Activated T-cell treated with anti-CD3 and anti-CD28 coated beads, Interleukin-2, amount 50 U/mL, for 1 hour (primary cell): ENCODE results near the gene SLX9.

Experiments used
- DNase-seq: peaks from one replicate; pipeline ENCODE4 v3.0.0-alpha.2; 2020

Gene SLX9

DNA sequence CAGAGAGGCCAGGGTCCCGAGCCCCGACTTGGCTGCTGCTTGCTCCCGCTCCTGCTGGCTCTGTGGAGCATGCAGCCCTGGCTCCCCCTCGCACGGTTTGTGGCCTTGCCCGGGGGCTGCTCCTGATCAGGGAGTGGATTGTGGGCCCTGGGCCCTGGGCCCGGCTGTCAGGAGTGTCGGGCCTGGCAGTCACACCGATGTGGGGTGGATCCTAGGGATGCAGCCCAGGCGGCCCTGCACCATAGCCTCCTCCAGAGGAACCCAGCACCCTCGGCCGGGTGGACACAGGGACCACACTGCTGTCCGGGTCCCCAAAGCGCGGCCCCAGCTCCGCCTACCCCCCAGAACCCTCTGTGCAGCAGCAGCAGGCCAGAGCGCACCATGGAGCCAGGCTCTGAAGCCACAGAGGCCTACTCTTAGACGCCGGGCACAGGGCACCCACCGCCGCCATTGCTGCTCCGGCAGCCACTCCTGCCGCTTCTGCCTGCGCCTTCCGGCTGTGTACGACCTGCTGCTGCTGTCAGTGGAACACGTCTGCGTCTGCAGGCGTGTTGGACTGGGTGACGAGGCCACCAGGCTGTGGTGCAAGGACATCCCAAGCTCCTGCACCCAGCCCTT lies 9.4 kb downstream of the SLX9 start:
- DNase-seq: no peak

GRCh38 chr21:44949779-44950198 lies 10.0 kb downstream of the SLX9 start:
- DNase-seq: peak; percentile 85

DNA sequence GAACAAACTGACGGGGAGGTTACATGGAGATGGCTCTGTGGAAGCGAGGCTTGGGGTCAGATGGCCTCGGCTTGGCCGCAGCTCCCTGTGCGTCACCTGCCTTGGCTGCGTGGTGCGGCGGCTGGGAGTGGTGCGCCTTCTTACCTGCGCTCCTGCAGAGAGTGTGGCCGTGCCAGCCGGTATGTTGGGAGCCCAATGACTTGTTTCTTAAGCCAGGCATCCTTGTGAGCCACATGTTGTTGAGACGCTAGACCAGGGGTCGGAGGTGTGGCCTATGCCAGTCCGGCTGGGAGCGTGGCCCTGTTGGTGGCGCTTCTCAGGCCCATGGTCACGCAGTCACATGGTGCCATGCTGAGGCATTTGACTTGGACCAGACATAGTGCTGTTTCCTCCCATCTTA lies 10.5 kb downstream of the SLX9 start:
- DNase-seq: no peak

- DNase-seq: no peak
Observed at GRCh38 chr21:44951186-44951915, 11.5 kb downstream of the SLX9 start.

DNA sequence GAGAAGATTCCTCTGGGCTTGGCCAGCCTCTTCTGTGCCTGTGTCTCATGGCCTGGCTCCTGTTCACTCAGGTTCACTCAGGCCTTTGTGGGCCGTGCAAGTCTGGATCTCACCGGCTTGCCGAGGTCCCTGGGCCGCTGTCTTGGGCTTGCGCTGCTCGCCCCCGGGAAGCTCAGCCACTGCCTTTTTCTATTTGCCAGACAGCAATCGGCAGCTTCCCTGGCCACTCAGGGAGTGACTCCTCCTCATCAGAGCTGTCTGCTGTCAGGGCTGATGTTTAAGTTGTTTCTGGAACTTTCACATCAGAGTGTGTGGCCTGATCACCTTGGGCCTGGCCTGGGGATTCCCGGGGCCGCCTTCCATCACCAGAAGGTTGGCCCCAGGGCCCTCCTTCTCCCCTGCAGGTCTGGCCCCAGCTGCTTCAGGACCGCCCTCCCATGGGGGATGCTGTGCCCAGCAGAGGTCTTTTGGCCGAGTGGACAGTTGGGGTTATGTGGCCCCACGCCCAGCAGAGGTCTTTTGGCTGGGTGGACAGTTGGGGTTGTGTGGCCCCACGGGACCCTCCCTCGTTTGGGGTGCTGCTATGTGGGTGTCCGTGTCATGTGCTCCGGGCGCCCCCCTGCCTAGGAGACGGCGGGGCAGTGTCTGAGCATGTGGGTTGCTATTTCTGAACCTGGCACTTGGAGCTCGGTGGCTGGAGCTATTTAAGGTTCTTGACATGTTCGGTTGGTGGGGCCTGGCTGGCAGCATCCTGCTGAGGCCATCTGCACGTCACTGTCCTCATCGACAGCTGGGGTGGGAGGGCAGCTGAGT lies 12.5 kb downstream of the SLX9 start:
- no peak for DNase-seq

DNA sequence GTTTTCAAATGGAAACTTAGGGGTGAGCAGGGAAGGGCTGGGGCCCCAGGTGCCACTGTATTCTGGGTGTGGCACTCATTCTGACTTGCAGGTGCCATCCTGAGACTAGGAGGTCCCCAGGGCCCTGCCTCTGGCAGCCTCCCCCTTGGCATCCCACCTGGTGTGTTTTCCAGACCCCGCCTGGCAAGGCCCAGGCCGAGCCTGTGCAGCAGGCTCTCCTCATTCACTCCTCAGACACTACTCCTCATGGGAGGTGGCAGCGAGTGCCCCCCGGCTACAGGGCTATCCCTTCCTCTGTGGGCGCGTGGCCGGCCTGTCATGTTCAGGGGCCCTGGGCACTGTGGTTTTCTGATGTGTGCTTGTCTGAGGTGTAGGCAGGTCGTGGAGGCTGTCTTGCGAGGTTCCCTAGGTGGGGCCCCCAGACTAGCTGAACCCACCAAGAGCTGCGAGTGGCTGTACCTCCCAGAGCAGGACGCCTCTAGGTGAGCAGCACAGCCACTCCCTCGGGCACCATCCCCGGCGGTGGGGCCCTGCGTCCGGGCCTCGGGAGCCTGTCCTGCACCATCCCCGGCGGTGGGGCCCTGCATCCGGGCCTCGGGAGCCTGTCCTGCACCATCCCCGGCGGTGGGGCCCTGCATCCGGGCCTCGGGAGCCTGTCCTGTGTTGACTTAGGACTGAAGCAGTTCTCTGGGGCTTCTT lies 13.2 kb downstream of the SLX9 start:
- no peak for DNase-seq

DNA sequence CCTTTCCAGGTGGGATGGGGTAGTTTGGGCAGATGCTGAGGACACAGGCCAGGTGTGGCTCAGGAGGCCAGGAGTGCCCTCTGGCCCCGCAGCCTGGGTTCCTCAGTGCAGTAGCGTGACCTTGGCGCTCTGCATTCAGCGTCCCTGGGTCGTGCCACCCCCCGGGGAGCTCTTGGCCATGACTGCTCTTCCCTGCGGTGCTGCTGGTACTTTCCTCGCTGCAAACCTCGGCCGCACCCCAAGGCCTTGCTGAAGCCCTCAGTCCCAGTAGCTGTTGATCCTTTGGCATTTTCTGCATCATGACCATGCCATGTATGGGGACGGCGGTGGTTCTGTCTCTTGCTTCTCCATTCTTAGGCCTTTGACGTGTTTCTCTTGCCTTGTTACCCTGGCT lies 13.8 kb downstream of the SLX9 start:
- DNase-seq: no peak

DNA sequence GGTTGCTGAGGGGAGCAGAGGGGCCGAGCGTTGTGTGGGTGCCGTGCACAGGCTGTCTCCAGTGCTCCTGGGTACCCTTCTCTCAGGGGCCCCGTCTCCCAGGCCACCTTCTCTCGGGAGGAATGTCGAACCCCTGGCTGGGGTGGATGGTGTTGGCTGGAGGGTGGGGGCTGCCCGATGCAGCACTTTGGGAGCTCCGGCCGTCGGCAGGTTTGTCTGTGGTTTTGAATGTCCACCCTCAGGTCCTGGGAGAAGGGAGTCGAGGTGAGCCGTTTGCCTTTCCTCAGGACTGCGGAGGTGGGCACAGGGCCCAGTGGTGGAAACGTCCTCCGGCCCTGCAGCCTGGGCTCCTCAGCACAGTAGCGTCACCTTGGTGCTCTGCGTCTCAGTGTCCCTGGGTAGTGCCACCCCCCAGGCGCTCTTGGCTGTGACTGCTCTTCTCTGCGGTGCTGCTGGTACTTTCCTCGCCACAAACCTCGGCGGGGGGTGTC lies 14.5 kb downstream of the SLX9 start:
- no peak for DNase-seq

DNA sequence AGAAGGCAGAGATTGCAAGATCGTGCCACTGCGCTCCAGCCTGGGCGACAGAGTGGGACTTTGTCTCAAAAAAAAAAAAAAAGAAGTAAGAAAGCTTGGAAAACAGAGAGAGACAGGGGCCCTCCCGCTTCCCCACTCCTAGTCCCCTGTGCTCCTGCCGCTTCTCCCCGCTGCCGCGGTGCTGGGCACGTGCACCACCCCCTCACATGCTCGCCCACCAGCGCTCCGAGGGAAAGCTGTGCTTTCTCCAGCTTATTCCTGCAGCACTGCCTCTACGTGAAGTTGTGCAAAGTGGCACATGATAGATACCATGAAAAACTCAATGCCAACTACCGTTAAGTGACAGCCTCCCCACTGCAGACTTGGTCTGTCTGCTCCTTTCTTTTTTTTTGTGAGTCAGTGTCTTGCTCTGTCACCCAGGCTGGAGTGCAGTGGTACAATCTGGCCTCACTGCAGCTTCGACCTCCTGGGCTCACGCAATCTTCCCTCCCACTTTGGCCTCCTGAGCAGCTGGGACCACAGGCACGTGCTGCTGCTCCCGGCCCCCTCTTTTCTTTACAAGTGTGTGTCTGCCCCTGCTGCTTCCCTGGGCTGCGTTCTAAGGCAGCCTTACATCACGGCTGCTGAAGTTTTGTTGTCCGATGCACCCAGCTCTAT lies 15.4 kb downstream of the SLX9 start:
- no peak for DNase-seq

- no peak for DNase-seq
Observed at GRCh38 chr21:44955798-44956175, 16.0 kb downstream of the SLX9 start.

DNA sequence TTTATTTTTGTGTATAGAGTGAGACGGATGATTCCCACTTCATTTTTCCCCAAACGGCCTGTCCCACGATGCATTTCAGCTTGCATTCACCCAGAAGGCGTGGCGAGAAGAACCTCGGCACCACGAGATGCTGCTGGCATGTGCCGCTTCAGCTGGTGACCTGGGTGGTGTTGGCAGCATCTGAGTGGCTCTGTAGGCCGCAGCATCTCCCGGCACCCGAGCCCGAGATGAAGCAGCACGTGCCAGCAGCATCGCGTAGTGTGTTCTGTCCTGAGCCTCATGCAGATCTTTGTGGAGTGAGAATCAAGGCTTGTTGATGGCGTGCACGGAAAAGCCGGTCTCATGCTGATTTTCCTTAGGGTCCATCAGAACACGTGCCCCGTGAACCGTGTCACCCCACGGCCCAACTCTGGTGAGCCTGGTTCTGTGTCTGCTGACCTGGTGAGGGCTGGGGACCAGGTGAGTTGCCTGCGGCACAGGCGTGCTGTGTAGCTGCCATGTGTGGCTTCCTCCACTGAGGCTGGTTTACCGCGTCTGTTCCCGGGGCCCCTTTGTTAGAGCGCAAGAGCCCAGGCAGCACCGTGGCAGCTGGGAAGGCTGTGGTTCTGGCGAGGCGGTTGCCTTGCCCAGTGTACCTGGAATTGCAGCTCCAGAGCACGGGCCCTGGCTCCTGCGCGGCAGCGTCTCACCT lies 16.7 kb downstream of the SLX9 start:
- no peak for DNase-seq

GRCh38 chr21:44957047-44957831 lies 17.4 kb downstream of the SLX9 start:
- DNase-seq: no peak

DNA sequence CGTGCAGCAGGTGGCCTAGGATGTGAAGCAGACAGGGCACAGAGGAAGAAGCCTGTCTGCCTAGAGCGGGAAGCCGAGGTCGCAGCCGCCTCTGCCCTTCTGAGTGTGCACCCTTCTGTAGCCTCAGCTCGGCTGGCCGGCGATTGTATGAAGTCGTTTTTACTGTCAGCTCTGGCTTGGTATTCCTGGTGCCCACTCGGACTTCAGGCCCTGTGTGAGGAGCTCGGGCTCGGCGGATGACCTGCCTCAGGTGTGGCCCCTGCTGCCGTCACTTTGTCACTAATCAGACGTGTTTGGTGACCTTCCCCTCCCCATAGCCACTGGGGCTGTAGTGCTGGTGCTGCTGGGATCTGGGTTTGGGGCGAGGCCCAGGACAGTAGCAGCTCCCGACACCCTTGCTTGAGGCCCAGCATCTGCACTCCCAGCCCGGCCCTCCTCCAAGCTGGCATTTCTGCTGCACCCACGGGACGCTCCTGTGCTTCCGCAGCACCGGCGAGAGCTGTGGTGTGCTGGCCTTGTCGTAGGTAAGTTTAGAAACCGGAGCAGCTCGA lies 18.1 kb downstream of the SLX9 start:
- DNase-seq: no peak

DNA sequence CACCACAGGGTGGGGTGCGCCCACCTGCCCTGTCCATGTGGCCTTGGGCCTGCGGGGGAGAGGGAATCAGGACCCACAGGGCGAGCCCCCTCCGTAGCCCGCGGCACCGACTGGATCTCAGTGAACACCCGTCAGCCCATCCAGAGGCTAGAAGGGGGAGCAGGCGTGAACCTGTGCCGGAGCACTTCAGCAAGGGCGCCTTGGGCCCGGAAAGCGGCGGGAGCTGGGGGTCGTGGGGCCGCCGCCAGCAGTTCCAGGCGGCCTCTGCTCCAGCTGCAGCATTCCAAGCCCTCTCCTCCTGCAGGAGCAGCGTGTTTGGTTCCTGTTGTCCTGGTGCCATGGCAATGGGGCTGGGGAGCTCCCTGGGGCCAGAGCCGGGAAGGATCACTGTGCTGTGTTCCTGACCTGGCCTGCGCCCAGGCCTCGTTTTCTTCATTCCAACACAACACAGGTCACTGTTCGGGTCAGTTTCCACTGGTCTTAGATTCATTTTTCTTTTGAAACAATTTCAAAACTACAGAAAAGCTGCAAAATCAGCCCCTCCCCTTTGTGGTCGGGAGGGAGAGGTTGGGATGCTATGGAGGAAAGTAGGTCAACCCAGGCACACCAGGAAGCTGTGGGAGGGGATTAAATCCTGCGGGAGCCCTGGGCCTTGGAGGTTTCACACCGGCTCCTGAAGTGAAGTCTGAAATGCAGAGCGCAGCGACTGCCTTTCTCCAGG lies 18.8 kb downstream of the SLX9 start:
- no peak for DNase-seq

- no peak for DNase-seq
Observed at GRCh38 chr21:44959376-44960091, 19.7 kb downstream of the SLX9 start.

DNA sequence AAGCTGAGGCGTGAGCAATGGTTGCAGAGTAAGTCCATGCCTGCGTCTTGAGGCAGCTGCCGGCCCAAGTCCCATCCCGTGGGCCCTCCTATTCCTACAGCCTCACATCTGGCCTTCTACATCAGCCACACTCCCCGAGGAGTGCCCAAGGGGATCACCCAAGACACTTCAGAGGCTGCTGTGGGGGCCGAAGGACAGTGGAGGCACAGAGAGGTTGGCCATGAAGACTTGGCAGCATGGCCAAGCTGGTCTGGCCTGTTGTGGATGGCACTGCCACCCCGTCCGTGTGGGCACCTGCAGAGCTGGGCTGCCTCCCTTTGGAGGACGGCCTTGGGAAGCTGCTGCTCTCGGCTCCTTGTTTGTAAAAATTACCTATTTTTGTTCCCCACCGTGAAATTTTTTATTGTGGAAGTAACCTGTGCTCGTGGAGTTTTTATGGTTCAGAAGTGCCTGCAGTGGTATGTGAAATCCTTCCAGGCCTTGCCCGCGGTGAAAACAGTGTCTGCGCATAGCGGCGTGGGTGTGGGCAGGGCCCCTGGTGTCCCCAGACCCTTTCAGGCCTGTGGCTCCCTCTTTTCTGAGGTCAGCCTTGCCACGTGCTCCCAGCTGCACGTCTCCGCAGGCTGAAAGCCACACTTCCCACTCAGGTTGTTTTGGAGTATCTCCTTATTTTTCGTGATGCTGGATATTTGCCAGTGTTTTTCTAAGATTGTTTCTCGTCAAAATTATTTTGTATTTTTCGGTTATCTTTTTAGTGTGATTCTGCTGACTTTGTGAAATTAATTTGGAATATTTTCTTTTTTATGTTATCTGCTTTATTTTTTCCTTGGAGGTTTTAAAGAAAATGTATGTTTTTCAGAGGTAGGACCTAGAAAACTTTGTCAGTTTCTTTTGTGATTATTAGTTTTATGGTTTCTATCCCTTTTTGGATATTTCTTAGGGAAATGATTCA lies 20.6 kb downstream of the SLX9 start:
- DNase-seq: no peak

GRCh38 chr21:44962403-44962966 lies 22.7 kb downstream of the SLX9 start:
- DNase-seq: no peak

GRCh38 chr21:44964381-44964780 lies 24.6 kb downstream of the SLX9 start:
- no peak for DNase-seq
